ENCODE data around the gene TLX3. TPM values are rescaled to one million over a fixed set of nuclear protein-coding genes. Genes with fewer than 3 reads are reported as not detected.

Gene TLX3
- total and polyA plus RNA-seq, 7 donors, result not detected

- H3K4me3 ChIP-seq, result peak overlapping the region in 3 of 4 donors; percentile 7 to 35 (median 22)
- intact Hi-C loops (cut with DNase I), result no loop called here
- peaks cover 0 to 67% (median 62%) of the 10 kb centered on the region in 4 donors for H3K4me1 ChIP-seq
- H3K27me3 ChIP-seq, result peaks cover 74 to 100% (median 100%) of the 10 kb centered on the region in 3 donors
- no peak for TF ChIP-seq POLR2A (IDR thresholded peaks at IDR 0.05)
- no peak for TF ChIP-seq POLR2AphosphoS5 (IDR thresholded peaks at IDR 0.05)
- no peak for TF ChIP-seq CTCF (IDR thresholded peaks at IDR 0.05)
- TF ChIP-seq EP300 (IDR thresholded peaks at IDR 0.05), result no peak
- WGBS, 2 donors, result 4 to 8% methylated on average over 53 of the region's 53 CpGs
- no peaks in the 10 kb centered on the region for H3K36me3 ChIP-seq
- no peak for DNase-seq
- H3K27ac ChIP-seq, result no peak overlapping the region
- no peaks in the 10 kb centered on the region for H3K9me3 ChIP-seq
These were observed 5.8 kb downstream of the TLX3 start for GRCh38 chr5:171314728-171315385.

GRCh38 chr5:171315386-171315891, 6.4 kb downstream of the TLX3 start:
- H3K27me3 ChIP-seq, result peaks cover 69 to 100% (median 99%) of the 10 kb centered on the region in 3 donors
- no peaks in the 10 kb centered on the region for H3K36me3 ChIP-seq
- H3K4me1 ChIP-seq, result peaks cover 0 to 61% (median 57%) of the 10 kb centered on the region in 4 donors
- no peak overlapping the region for H3K27ac ChIP-seq
- H3K4me3 ChIP-seq, result peak overlapping the region in 3 of 4 donors; percentile 7 to 35 (median 22)
- WGBS, 2 donors, result 7 to 13% methylated on average over 36 of the region's 36 CpGs
- intact Hi-C loops (cut with DNase I), result no loop called here
- H3K9me3 ChIP-seq, result no peaks in the 10 kb centered on the region
- no peak for TF ChIP-seq POLR2AphosphoS5 (IDR thresholded peaks at IDR 0.05)
- no peak for TF ChIP-seq EP300 (IDR thresholded peaks at IDR 0.05)
- TF ChIP-seq CTCF (IDR thresholded peaks at IDR 0.05), result no peak
- no peak for TF ChIP-seq POLR2A (IDR thresholded peaks at IDR 0.05)
- DNase-seq, result no peak

- Histone ChIP-seq H3K4me3 (peak overlapping the region in 2 of 4 donors; percentile 18 to 35), H3K4me1 (peaks cover 0 to 57% (median 52%) of the 10 kb centered on the region in 4 donors), H3K9me3 (no peaks in the 10 kb centered on the region), H3K27me3 (peaks cover 69 to 100% (median 94%) of the 10 kb centered on the region in 3 donors), H3K27ac (no peak overlapping the region), H3K36me3 (no peaks in the 10 kb centered on the region)
- TF ChIP-seq CTCF (IDR thresholded peaks at IDR 0.05), result no peak
- no peak for TF ChIP-seq POLR2A (IDR thresholded peaks at IDR 0.05)
- TF ChIP-seq EP300 (IDR thresholded peaks at IDR 0.05), result no peak
- TF ChIP-seq POLR2AphosphoS5 (IDR thresholded peaks at IDR 0.05), result no peak
- no peak for DNase-seq
- intact Hi-C loops (cut with DNase I), result no loop called here
- WGBS, 2 donors, result 11 to 14% methylated on average over 20 of the region's 20 CpGs
These were observed 6.8 kb downstream of the TLX3 start for GRCh38 chr5:171315925-171316257.

- H3K27me3 ChIP-seq, result peaks cover 67 to 100% (median 88%) of the 10 kb centered on the region in 3 donors
- 5 to 10% methylated on average over 66 of the region's 66 CpGs for WGBS, 2 donors
- TF ChIP-seq CTCF (IDR thresholded peaks at IDR 0.05) (no peak), POLR2A (IDR thresholded peaks at IDR 0.05) (no peak), EP300 (IDR thresholded peaks at IDR 0.05) (no peak), POLR2AphosphoS5 (IDR thresholded peaks at IDR 0.05) (no peak)
- no peak overlapping the region for H3K27ac ChIP-seq
- H3K9me3 ChIP-seq, result no peaks in the 10 kb centered on the region
- no peak for DNase-seq
- intact Hi-C loops (cut with DNase I), result no loop called here
- peaks cover 0 to 51% (median 46%) of the 10 kb centered on the region in 4 donors for H3K4me1 ChIP-seq
- H3K4me3 ChIP-seq, result peak overlapping the region in 2 of 4 donors; percentile 18 to 35
- no peaks in the 10 kb centered on the region for H3K36me3 ChIP-seq
These were observed 7.4 kb downstream of the TLX3 start for GRCh38 chr5:171316258-171317121.

Measured in sigmoid colon (tissue), 7 donors.